Activated naive CD8-positive, alpha-beta T cell treated with anti-CD3 and anti-CD28 coated beads, Interleukin-2, amount 50 U/mL, for 16 hours (primary cell): ENCODE measurements around the gene KPTN.
"Not testable (repeated sequence)": the region's sequence is repeated elsewhere in the genome, so short reads cannot be mapped to it uniquely, and the experiment has no call there.

Source experiments
- DNase-seq: peaks from one replicate; pipeline ENCODE4 v3.0.0-alpha.2; 2020; ENCODE audit warnings: low read depth, low spot score

Gene KPTN

DNA sequence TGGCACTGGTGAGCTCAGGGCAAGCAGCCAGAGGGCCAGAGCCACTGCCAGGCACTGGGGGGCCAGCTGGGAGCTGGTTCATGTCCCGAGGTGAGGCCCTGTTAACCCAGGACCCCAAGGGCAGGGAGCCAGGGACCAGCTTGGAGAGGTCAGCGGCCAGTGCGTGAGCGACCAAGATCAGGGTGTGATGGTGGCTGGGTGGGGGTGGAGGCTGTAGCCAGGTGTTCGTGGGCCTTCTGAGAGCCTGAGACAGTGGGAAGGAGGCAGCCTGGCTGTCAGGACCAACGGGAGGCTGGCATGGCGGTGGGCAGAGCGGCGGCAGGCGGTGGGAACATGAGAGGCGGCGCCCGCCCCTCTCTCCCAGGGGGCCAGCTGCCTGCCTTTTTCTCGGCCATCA, 8.1 kb upstream of the KPTN start:
- DNase-seq = no peak

DNA sequence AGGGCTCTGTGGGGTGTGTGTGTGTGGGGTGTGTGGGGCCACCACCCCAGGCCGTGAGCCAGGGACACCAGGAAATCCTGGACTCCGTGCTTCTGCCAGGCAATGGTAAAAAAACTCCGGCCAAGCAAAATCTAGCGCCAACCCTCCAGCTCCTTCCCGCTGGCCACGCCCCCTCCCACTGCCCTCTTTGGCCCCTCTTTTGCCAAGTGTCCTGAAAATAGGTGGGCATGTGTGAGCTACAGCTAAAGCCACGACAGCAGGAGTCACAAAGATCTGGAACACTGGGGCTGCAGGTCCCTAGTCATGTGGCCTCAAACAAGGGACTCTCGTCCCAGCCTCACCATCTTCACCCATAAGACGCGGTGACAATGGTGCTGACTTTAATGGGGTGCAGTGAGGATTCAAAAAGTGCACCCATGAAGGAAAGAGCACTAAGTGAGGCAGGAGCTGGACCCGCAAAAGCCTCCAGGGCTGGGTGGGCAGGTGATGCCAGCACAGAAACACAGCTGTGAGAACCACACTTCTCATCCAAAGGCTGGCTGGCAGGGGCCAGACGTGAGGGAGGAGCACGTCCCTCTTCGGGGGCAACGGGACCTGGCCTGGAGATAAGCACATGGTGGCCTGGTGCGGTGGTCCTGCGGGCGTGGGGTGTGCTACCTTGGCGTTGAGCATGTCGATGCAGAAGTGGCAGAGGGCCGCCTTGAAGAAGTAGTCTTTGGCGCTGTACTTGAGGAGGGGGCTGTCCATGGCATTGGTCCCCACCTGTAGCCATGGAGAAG, 7.5 kb upstream of the KPTN start:
- no peak for DNase-seq

GRCh38 chr19:47490847-47491246, 6.8 kb upstream of the KPTN start:
- DNase-seq = no peak

DNA sequence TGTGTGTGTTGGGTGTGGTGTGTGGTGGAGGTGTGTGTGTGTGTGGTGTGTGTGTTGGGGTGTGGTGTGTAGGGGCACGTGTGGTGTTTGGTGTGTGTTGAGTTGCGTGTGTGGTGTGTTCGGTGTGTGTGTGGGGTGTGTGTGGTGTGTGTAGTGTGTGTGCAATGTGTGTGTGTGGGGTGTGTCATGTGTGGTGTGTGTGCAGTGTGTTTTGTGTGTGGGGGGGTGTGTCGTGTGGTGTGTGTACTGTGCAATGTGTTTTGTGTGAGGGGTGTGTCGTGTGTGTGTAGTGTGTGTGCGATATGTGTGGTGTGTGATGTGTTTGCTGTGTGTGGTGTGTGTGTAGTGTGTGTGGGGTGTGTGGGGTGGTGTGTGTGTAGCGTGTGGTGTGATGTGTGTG, 6.0 kb upstream of the KPTN start:
- no peak for DNase-seq

DNA sequence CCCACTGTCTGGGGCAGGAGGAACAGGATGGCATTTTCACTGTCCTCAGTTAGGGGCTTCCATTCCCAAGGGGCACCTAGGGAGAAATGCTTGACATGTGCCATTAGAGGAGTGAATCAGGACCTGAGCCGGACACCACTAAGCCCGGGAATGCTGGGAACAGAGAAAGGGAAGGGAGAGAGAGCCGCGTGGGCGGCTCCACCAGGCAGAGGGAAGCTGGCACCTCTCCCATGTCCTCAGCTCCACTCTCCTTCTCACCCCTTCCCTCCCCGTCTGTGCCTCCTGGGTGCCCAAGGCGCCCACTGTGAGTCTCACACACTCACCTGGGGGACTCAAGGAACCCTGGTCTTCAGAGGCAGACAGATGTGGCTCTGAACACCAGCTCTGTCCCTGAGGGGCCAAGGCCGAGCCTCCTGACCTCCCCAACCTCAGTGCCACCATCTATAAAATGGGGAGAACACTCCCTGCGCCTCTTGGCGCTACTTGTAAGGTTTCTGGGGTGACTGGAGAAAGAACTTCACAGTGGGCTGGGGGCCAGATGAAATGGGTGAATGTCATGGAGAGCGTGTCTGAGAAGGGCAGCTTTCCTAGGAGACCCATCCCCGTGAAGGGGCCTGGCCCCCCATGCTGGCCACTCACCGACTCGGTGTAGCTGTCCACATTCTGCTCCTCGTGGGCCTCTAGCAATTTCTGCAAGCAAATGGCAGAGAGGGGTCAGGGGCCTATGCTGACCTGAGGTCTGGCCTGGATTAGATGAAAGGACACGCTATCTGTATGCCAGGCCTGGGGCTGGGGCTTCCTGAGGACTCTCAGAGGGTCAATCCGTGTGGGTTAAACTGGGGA, 5.3 kb upstream of the KPTN start:
- DNase-seq = no peak

GRCh38 chr19:47487551-47488515, 3.8 kb upstream of the KPTN start:
- no peak for DNase-seq

- no peak for DNase-seq
Measured at GRCh38 chr19:47486900-47487299, 2.9 kb upstream of the KPTN start.

DNA sequence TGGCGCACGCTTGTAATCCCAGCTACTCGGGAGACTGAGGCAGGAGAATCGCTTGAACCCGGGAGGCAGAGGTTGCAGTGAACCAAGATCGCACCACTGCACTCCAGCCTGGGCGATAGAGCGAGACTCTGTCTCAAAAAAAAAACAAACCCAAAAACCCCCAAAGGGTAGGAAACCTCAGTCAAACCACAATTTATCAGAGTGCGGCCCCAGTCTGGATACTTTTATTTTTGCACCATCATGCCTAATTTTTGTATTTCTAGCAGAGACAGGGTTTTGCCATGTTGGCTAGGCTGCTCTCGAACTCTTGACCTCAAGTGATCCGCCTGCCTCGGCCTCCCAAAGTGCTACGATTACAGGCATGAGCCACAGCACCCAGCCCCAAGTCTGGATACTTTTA, 2.2 kb upstream of the KPTN start:
- not testable (repeated sequence) for DNase-seq

DNA sequence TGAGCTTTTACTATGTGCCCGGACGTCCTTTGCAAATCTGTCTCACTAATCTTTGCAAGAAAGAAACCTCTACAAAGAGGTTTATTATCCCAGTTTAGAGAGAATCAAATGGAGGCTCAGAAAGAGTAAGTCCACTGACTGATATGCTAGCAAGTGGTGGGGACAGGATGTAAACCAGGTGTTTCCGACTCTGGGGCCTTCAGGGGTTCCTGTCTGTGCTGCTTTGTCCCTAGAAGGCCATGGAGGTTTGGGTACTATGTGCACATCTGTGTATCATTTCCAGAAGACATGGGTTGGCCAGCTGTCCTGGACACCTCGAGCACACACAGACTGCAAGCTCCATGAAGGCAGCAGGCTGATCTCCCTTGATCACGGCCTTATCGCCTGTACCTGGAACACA, 1.2 kb upstream of the KPTN start:
- DNase-seq = no peak

DNA sequence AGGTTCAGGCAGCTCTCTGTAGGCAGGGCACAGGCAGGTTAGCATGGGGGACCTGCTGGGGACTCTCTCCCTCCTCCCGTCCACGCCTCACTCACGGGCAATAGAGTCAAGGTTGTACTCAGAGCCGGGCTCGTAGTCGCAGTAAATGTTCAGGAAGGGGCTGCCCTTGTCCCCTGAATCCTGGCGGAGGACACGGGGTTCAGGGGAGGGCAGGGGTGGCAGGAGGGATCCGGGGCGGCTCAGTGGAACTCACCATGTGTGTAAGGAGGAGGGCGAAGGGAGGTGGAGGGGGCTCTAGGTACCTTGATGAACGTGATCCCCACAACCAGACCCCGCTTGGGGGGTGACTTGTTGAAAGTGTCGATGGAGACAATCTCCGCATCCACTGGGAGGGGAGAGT, 819 bp downstream of the KPTN start:
- no peak for DNase-seq

- DNase-seq = no peak
Measured at GRCh38 chr19:47481460-47482052, 2.5 kb downstream of the KPTN start.

DNA sequence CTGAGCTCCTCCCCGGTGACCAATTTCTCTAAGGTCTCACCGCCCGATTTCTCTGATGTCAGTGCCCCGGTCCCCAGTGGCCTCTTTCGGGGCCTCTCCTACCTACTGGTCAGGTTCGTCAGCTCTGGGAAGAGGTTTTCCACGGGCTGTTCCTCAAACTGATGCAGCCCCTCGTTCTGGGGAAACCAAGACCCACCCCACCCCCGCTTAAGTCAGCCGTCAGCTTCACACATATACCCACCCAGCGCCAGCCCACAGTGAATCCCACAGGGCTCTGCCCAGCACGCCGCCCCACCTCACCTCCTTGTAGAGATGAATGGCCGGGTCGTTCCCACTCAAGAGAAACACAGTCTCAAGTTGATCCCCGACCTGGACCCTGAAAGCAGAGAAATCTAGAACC, 3.4 kb downstream of the KPTN start:
- no peak for DNase-seq

- DNase-seq = no peak
Measured at GRCh38 chr19:47479701-47480503, 4.1 kb downstream of the KPTN start.

GRCh38 chr19:47476438-47476972, 7.5 kb downstream of the KPTN start:
- DNase-seq = no peak

GRCh38 chr19:47475465-47475864, 8.6 kb downstream of the KPTN start:
- DNase-seq = no peak

DNA sequence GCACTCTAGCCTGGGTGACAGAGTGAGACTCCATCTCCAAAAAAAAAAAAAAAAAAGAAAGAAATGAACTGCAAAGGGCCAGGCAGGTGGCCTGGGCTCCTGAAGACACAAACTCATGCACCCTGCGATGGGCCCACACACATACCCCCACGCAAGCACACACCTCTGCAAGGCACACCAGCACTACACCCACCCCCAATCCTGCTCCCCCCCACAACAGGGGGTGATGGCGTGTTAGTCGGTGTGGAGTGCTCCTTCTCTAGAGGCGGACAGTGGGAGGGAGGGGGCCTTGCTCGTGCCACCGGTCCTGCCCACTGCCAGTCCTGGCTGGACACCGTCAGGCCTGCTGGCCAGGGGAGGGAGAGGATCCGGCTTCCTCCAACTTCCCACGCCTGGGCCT, 10.7 kb downstream of the KPTN start:
- DNase-seq = no peak

DNA sequence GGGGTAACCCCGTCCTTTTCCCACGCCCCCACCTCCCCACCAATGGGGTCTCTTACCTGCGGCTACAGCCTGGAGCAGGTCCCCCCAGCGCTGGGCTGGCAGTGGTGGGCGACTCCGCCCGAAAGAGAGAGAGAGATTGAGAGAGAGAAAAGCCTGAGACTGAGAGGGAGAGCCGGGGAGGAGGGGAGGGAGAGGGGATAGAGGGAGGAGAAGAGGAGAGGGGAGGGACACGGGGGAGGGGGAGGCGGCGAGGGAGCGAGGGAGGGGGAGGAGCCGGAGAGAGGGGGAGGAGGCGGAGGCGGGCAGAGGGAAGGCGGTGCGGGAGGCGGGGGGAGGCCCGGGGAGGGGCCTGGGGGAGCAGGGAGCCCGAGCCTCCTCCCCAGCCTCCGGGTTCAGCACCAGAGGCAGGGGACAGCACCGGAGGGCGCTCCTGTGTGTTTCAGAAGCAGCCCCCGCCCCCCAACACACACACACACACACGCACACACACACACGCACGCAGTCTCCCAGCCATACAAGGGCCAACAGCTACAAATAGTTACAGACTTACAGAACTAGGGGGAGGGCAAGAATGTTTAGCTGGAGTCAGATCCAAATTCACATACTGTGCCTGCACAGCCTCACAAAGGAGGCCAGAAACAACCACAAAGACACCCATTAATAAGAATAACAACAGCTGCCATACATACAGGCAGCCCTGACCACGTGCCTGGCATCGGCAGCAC, 12.1 kb downstream of the KPTN start, which contains the start of gene SLC8A2:
Gene SLC8A2, minus strand, starts transcription at position 161 of the 725 bp plus-strand sequence. CDS start 5,490 bp downstream, outside the sequence.
- DNase-seq = peak; percentile 35

DNA sequence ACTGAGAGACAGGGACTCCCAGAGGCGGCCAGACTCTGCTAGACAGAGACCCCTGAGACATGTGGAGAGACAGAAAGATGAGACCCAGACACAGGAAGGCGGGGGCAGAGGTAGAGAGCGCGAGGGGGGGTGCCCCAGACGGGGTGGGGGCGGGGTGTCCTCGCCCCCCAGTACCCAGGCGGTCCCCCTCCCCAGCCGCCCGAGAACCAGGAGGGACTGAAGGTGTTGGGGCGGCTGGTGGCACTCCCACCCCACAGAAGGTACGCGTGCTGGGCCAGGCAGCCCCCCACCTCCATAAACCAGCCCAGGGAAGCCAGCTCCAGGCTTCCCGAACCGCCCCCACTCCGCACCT, 12.7 kb downstream of the KPTN start:
- no peak for DNase-seq

GRCh38 chr19:47470447-47471195, 13.4 kb downstream of the KPTN start:
- DNase-seq = no peak
